Keratinocyte (primary cell): Measurements from ENCODE around the gene CEP85L. TPM values are rescaled to one million over a fixed set of nuclear protein-coding genes. Genes with fewer than 3 reads are reported as not detected.

ENCODE experiments used
- DNase-seq: peaks from one replicate; pipeline ENCODE4 v3.0.0-alpha.2; 2011; ENCODE audit warnings: low read depth, missing footprints, low spot score
- FAIRE-seq: peaks from 2 replicates; lab custom pipeline; 2011; peaks lifted over from hg19 to GRCh38; lab: Jason Lieb, UNC
- H2AFZ ChIP-seq: 2 replicates; pipeline ENCODE4 v1.6.0; 2012; ENCODE audit warnings: low read length, control low read depth, inconsistent platforms; ENCODE audit not compliant: control insufficient read depth
- H3K27ac ChIP-seq: 2 replicates; pipeline ENCODE4 v1.5.1; 2011; ENCODE audit warnings: low read length; ENCODE audit not compliant: control insufficient read depth, insufficient read depth
- H3K27me3 ChIP-seq: 3 replicates; pipeline ENCODE4 v1.6.0; 2011; ENCODE audit warnings: low read length; ENCODE audit not compliant: control insufficient read depth, insufficient read depth; ENCODE audit errors: extremely low read depth
- H3K36me3 ChIP-seq, 2 experiments: 2 replicates in 1 of 2; 3 replicates in 1 of 2; pipeline ENCODE4 v1.5.1; 2011; ENCODE audit warnings: low read length in 2 of 2, mild to moderate bottlenecking in 1 of 2; ENCODE audit not compliant: control insufficient read depth in 2 of 2, insufficient read depth in 2 of 2; ENCODE audit errors: extremely low read depth in 1 of 2
- H3K4me1 ChIP-seq: 3 replicates; pipeline ENCODE4 v1.5.1; 2011; ENCODE audit warnings: low read length; ENCODE audit not compliant: control insufficient read depth, insufficient read depth; ENCODE audit errors: extremely low read depth
- H3K4me2 ChIP-seq: 3 replicates; pipeline ENCODE4 v1.6.0; 2011; ENCODE audit warnings: low read depth, low read length; ENCODE audit not compliant: control insufficient read depth, insufficient read depth; ENCODE audit errors: extremely low read depth
- H3K4me3 ChIP-seq, 3 experiments: fragments of 200-600 bp in 1 of 3; sonication (generic) in 1 of 3; 2 replicates in 2 of 3; 3 replicates in 1 of 3; pipeline ENCODE4 v1.5.1; 2011 to 2016; ENCODE audit warnings: low read length in 3 of 3, mild to moderate bottlenecking in 3 of 3, control low read depth in 2 of 3, inconsistent platforms in 1 of 3, low read depth in 1 of 3, mixed read lengths in 1 of 3, mixed run types in 1 of 3, moderate library complexity in 1 of 3; ENCODE audit not compliant: control insufficient read depth in 2 of 3, insufficient read depth in 2 of 3; ENCODE audit errors: extremely low read depth in 1 of 3
- H3K79me2 ChIP-seq: 2 replicates; pipeline ENCODE4 v1.6.0; 2012; ENCODE audit warnings: low read length; ENCODE audit not compliant: control insufficient read depth, insufficient read depth
- H3K9ac ChIP-seq: 3 replicates; pipeline ENCODE4 v1.6.0; 2011; ENCODE audit warnings: low read length; ENCODE audit not compliant: control insufficient read depth, insufficient read depth; ENCODE audit errors: extremely low read depth
- H3K9me1 ChIP-seq: 3 replicates; pipeline ENCODE4 v1.6.0; 2011; ENCODE audit warnings: low read length; ENCODE audit not compliant: control insufficient read depth, insufficient read depth; ENCODE audit errors: extremely low read depth
- H3K9me3 ChIP-seq: 2 replicates; pipeline ENCODE4 v1.5.1; 2012; ENCODE audit warnings: low read depth, low read length; ENCODE audit not compliant: control insufficient read depth
- H4K20me1 ChIP-seq: 3 replicates; pipeline ENCODE4 v1.6.0; 2011; ENCODE audit warnings: low read length; ENCODE audit not compliant: control insufficient read depth, insufficient read depth; ENCODE audit errors: extremely low read depth
- EZH2 ChIP-seq: IDR thresholded peaks from one replicate; pipeline ENCODE4 v1.6.1; 2012; ENCODE audit warnings: inconsistent platforms, mild to moderate bottlenecking, low read length, moderate library complexity
- dilution Hi-C: fragments of 300-500 bp; cut with MboI; formaldehyde crosslinking; loops from one replicate; pipeline ENCODE4 v1.7.0; 2020; ENCODE audit warnings: low sequenced_read_pairs; ENCODE audit not compliant: extremely low pct_ligation_motif_present
- polyA plus RNA-seq, 5 experiments: library from polyadenylated mRNA; depleted of rRNA in 3 of 5; stranded (reverse) in 3 of 5; stranded (forward) in 1 of 5; unstranded in 1 of 5; fragments of >200 nt; gene quantifications; 1 replicate in 1 of 5; 2 replicates in 3 of 5; 3 replicates in 1 of 5; pipeline versions ENCODE4 v1.2.1 to v1.2.3, GENCODE V29; 2011 to 2012; ENCODE audit warnings: missing spikeins in 2 of 5, low read depth in 1 of 5, low replicate concordance in 1 of 5
- TF ChIP-seq, protein P1 (sequence below), 3 experiments: IDR thresholded peaks in 1 of 3; conservative IDR thresholded peaks in 1 of 3; optimal IDR thresholded peaks in 1 of 3; 2 replicates in 2 of 3; 3 replicates in 1 of 3; pipeline versions ENCODE3 to v1.5.1; 2011; ENCODE audit warnings: low read length in 3 of 3, mild to moderate bottlenecking in 3 of 3, moderate library complexity in 2 of 3, control low read depth in 1 of 3, inconsistent platforms in 1 of 3; ENCODE audit not compliant: insufficient read depth in 2 of 3; ENCODE audit errors: extremely low read depth in 1 of 3

CEP85L gene
- polyA plus RNA-seq, 1 donor (not counting 4 experiments of a cell fraction or from before 2014, with no cell fraction given): 3.5 TPM

DNA sequence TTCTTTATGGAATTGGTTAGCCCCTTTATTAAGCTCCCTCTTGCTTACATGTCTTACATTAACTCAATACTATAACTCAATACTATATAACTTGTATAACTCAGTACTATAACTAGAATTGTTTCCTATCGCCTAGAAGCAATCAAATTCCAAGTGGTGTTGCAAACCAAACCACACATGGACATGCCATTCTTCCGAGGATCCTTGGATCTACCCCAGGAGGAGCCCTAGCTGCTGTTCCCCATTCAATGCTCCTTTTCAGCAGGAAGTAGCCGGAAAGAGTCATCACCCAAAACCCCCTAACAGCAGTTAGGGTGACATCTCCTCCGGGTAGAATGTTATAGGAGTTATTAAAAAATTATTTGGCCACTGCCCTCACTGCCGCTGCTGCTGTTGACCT, 62.8 kb downstream of the CEP85L start:
- Histone ChIP-seq H2AFZ (no peak overlapping the region), H4K20me1 (no peaks in the 10 kb centered on the region), H3K4me2 (no peak overlapping the region), H3K9ac (no peak overlapping the region), H3K27me3 (no peaks in the 10 kb centered on the region), H3K4me1 (no peaks in the 10 kb centered on the region), H3K27ac (no peak overlapping the region), H3K4me3 (no peak overlapping the region), H3K9me3 (no peaks in the 10 kb centered on the region), H3K36me3 (no peaks in the 10 kb centered on the region), H3K9me1 (no peaks in the 10 kb centered on the region), H3K79me2 (peaks cover 3% of the 10 kb centered on the region)
- DNase-seq (no peak), FAIRE-seq (no peak)
- dilution Hi-C loops: no loop called here
- TF ChIP-seq, protein P1, sequence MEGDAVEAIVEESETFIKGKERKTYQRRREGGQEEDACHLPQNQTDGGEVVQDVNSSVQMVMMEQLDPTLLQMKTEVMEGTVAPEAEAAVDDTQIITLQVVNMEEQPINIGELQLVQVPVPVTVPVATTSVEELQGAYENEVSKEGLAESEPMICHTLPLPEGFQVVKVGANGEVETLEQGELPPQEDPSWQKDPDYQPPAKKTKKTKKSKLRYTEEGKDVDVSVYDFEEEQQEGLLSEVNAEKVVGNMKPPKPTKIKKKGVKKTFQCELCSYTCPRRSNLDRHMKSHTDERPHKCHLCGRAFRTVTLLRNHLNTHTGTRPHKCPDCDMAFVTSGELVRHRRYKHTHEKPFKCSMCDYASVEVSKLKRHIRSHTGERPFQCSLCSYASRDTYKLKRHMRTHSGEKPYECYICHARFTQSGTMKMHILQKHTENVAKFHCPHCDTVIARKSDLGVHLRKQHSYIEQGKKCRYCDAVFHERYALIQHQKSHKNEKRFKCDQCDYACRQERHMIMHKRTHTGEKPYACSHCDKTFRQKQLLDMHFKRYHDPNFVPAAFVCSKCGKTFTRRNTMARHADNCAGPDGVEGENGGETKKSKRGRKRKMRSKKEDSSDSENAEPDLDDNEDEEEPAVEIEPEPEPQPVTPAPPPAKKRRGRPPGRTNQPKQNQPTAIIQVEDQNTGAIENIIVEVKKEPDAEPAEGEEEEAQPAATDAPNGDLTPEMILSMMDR (optimal IDR thresholded peaks at IDR 0.05 in 1 of 3, IDR thresholded peaks at IDR 0.05 in 1 of 3, conservative IDR thresholded peaks at IDR 0.05 in 1 of 3; ENCODE audit: extremely low read depth in 1 of 3, insufficient read depth in 2 of 3, low read length in 3 of 3): no peak
- no peak for TF ChIP-seq EZH2

DNA sequence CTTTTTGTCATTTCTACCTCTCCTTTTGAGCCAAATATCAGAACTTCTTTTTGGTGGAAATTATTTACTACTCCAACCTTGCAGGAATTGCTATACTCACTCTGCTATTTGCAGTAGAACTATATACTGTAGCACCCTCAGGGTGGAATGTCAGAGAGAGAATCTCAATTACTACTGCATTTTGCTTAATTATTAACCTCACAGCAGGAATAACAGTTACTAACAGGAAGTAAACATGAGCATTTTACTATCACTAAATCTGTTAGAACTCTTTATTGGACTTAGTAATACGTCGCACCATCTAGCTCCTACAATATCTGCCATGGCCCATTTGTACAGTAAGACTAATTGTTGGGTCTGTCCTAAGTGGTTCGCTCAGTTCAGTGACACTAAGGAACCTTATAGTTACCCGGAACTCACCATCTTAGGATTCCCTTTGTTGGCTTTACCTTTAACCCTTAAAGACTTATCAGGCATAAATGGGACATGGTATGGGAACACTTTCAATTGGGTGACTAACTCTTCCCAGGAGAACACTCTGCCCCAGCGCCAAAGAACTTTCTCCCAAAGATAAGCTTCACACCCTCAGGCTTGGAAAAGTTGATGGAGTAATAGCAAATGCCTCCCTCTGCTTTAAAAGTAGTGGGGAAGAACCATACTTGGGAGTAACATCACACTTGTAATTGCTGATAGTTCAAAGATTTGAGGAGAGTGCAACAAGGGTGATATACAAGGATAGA, 64.5 kb downstream of the CEP85L start:
- Histone ChIP-seq H2AFZ (no peak overlapping the region), H3K9me3 (no peaks in the 10 kb centered on the region), H3K27me3 (no peaks in the 10 kb centered on the region), H3K27ac (no peak overlapping the region), H3K4me2 (no peak overlapping the region), H3K36me3 (no peaks in the 10 kb centered on the region), H3K4me1 (no peaks in the 10 kb centered on the region), H3K4me3 (no peak overlapping the region), H4K20me1 (no peaks in the 10 kb centered on the region), H3K9me1 (no peaks in the 10 kb centered on the region), H3K9ac (no peak overlapping the region), H3K79me2 (no peaks in the 10 kb centered on the region)
- FAIRE-seq (no peak), DNase-seq (no peak)
- dilution Hi-C loops: no loop called here
- TF ChIP-seq EZH2: no peak
- TF ChIP-seq, protein P1 (optimal IDR thresholded peaks at IDR 0.05 in 1 of 3, IDR thresholded peaks at IDR 0.05 in 1 of 3, conservative IDR thresholded peaks at IDR 0.05 in 1 of 3; ENCODE audit: extremely low read depth in 1 of 3, insufficient read depth in 2 of 3, low read length in 3 of 3): no peak
